Right lobe of liver (tissue), 6 donors: ENCODE results near the gene EHHADH. TPM values are rescaled to one million over a fixed set of nuclear protein-coding genes. Genes with fewer than 3 reads are reported as not detected.

Experiments
- ATAC-seq, 4 donors: fragments of 200-7000 bp; cut with Tn5 transposase; one replicate each; pipeline ENCODE4 v1.9.1; 2020; ENCODE audit warnings: mild to moderate bottlenecking in 4 of 4, moderate library complexity in 4 of 4
- DNase-seq, 3 donors: peaks; one replicate each; pipeline ENCODE4 v3.0.0-alpha.2; 2020
- H3K27ac ChIP-seq, 3 donors: fragments of 200-600 bp; one replicate each; pipeline ENCODE4 v1.8.0; 2022
- H3K27me3 ChIP-seq, 2 donors: fragments of 200-600 bp; one replicate each; pipeline ENCODE4 v1.8.0; 2022
- H3K36me3 ChIP-seq, 4 donors: fragments of 200-600 bp; sonication (generic) in 1 of 4; one replicate each; pipeline versions ENCODE4 v1.5.1 to v1.8.0; 2017 to 2022; ENCODE audit warnings: control low read depth in 1 of 4
- H3K4me1 ChIP-seq, 4 donors: fragments of 200-600 bp; sonication (generic) in 1 of 4; one replicate each; pipeline versions ENCODE4 v1.5.1 to v1.8.0; 2017 to 2022; ENCODE audit warnings: control low read depth in 1 of 4
- H3K4me3 ChIP-seq, 3 donors: fragments of 200-600 bp; one replicate each; pipeline ENCODE4 v1.8.0; 2022
- H3K9me3 ChIP-seq, 4 donors: fragments of 200-600 bp; sonication (generic) in 1 of 4; one replicate each; pipeline versions ENCODE4 v1.5.1 to v1.8.0; 2017 to 2022; ENCODE audit warnings: control low read depth in 1 of 4
- CTCF ChIP-seq, 4 donors: fragments of 200-600 bp in 3 of 4; fragments of 450-650 bp in 1 of 4; IDR thresholded peaks; one replicate each; pipeline versions ENCODE4 v1.5.1 to v1.8.0; 2016 to 2022; ENCODE audit warnings: antibody characterized with exemption in 4 of 4, mild to moderate bottlenecking in 2 of 4
- POLR2A ChIP-seq: fragments of 450-650 bp; IDR thresholded peaks from one replicate; pipeline ENCODE4 v1.6.1; 2017; ENCODE audit warnings: antibody characterized with exemption, mild to moderate bottlenecking
- WGBS: methylation state at CpG from one replicate; pipeline ENCODE4 v1.1.6; 2018; ENCODE audit warnings: low coverage, low lambda C conversion rate; ENCODE audit not compliant: insufficient coverage; ENCODE audit errors: missing lambda C conversion rate; 5-methylcytosine and 5-hydroxymethylcytosine counted together
- intact Hi-C, 2 donors: fragments of 100-400 bp; cut with DNase I; formaldehyde crosslinking; loops; one replicate each; pipeline versions ENCODE4 v1.11.2 to v1.14.1; 2022
- microRNA-seq, 2 donors: library from miRNA; unstranded; fragments of <30 nt; microRNA quantifications; one replicate each; pipeline ENCODE4, GENCODE V29; 2019 to 2020
- small RNA-seq, 2 experiments: library from RNA; depleted of rRNA; stranded (forward); fragments of <200 nt; gene quantifications; one replicate each; pipeline ENCODE3, GENCODE V24; 2016
- total RNA-seq, 6 experiments: library from RNA; depleted of rRNA in 2 of 6; stranded (reverse); fragments of >200 nt in 2 of 6; fragmentation: NEBNext Ultra II Directional in 3 of 6; extraction: Animal tissue kit (Norgen Biotek cat#: 25700) in 3 of 6; gene quantifications; one replicate each; pipeline versions ENCODE4 v1.1.0 to v1.2.4, GENCODE V29; 2016 to 2023
- donor health status: DM: no; HTN: yes; CAD: no.
- donor health status: DM: no; HTN: no; CAD: no.
- donor health status: DM: no; HTN: no; CAD: no.
- donor health status: DM: no; HTN: yes; CAD: no.
- donor health status: DM: no; HTN: yes; CAD: no.

EHHADH gene
- total RNA-seq, 6 experiments from 2014 or later, result 138 to 322 (median 216) TPM

GRCh38 chr3:185150561-185150960 is 103.3 kb downstream of the EHHADH start:
- Histone ChIP-seq H3K27ac (no peak overlapping the region), H3K4me1 (peaks cover 0 to 3% (median 0%) of the 10 kb centered on the region in 4 donors), H3K36me3 (no peaks in the 10 kb centered on the region), H3K9me3 (no peaks in the 10 kb centered on the region), H3K4me3 (no peak overlapping the region), H3K27me3 (peaks cover 0 to 5% of the 10 kb centered on the region in 2 donors)
- TF ChIP-seq POLR2A (no peak), CTCF (IDR thresholded peaks at IDR 0.05) (no peak)
- WGBS, result 89% methylated on average over 1 of the region's 1 CpG
- no peak for DNase-seq
- intact Hi-C loops, result no loop called here
- ATAC-seq, result no peak

- 42% methylated on average over 3 of the region's 3 CpGs for WGBS
- Histone ChIP-seq H3K9me3 (no peaks in the 10 kb centered on the region), H3K4me1 (peaks cover 0 to 3% (median 0%) of the 10 kb centered on the region in 4 donors), H3K36me3 (no peaks in the 10 kb centered on the region), H3K4me3 (no peak overlapping the region), H3K27me3 (peaks cover 0 to 5% of the 10 kb centered on the region in 2 donors), H3K27ac (no peak overlapping the region)
- DNase-seq (no peak), ATAC-seq (no peak)
- TF ChIP-seq CTCF (IDR thresholded peaks at IDR 0.05) (no peak), POLR2A (no peak)
- intact Hi-C loops, result no loop called here
These were observed 104.3 kb downstream of the EHHADH start for GRCh38 chr3:185149591-185149990.

GRCh38 chr3:185145511-185145910 is 108.3 kb downstream of the EHHADH start:
- TF ChIP-seq POLR2A, result no peak
- TF ChIP-seq CTCF (IDR thresholded peaks at IDR 0.05), result no peak
- ATAC-seq (no peak), DNase-seq (no peak)
- no peaks in the 10 kb centered on the region for H3K4me1 ChIP-seq
- intact Hi-C loops, result no loop called here
- no peaks in the 10 kb centered on the region for H3K36me3 ChIP-seq
- no peak overlapping the region for H3K27ac ChIP-seq
- no peaks in the 10 kb centered on the region for H3K9me3 ChIP-seq
- H3K4me3 ChIP-seq, result no peak overlapping the region
- 84% methylated on average over 6 of the region's 6 CpGs for WGBS
- H3K27me3 ChIP-seq, result peaks cover 0 to 5% of the 10 kb centered on the region in 2 donors

GRCh38 chr3:185144784-185145183 is 109.1 kb downstream of the EHHADH start:
- 71% methylated on average over 3 of the region's 3 CpGs for WGBS
- H3K4me1 ChIP-seq, result no peaks in the 10 kb centered on the region
- TF ChIP-seq POLR2A (no peak), CTCF (IDR thresholded peaks at IDR 0.05) (no peak)
- H3K4me3 ChIP-seq, result no peak overlapping the region
- H3K27me3 ChIP-seq, result peaks cover 0 to 4% of the 10 kb centered on the region in 2 donors
- no peaks in the 10 kb centered on the region for H3K36me3 ChIP-seq
- intact Hi-C loops, result no loop called here
- no peak overlapping the region for H3K27ac ChIP-seq
- no peaks in the 10 kb centered on the region for H3K9me3 ChIP-seq
- DNase-seq (no peak), ATAC-seq (no peak)

Small RNA genes lying within 50 kb of the gene (microRNA-seq; reads per million reads assigned to microRNA genes)
- 13.3 to 14.2 reads per million in 2 donors for gene MIR5588

Small RNA genes lying within 50 kb of the gene (small RNA-seq; reads per million reads assigned to genes)
- gene MIR5588, result 3.6 to 5.7 reads per million in 2 experiments

Other genes with a start within 250 kb of the EHHADH start
- under 1 TPM; 0.06 to 0.69 (median 0.30) TPM for gene C3orf70, start 101.0 kb downstream of the EHHADH start, total RNA-seq
- gene MAP3K13, start 109.1 kb upstream of the EHHADH start, total RNA-seq, result 10 to 100 TPM; 14.1 to 30.9 (median 24.1) TPM
- 10 to 100 TPM; 11.6 to 21.9 (median 13.4) TPM for gene TMEM41A, start 245.0 kb upstream of the EHHADH start, total RNA-seq